ENCODE measurements around the gene RAB5IF. TPM values are rescaled to one million over a fixed set of nuclear protein-coding genes. Genes with fewer than 3 reads are reported as not detected.

The RAB5IF gene
- total RNA-seq, 1 experiment from 2014 or later = 112 TPM

DNA sequence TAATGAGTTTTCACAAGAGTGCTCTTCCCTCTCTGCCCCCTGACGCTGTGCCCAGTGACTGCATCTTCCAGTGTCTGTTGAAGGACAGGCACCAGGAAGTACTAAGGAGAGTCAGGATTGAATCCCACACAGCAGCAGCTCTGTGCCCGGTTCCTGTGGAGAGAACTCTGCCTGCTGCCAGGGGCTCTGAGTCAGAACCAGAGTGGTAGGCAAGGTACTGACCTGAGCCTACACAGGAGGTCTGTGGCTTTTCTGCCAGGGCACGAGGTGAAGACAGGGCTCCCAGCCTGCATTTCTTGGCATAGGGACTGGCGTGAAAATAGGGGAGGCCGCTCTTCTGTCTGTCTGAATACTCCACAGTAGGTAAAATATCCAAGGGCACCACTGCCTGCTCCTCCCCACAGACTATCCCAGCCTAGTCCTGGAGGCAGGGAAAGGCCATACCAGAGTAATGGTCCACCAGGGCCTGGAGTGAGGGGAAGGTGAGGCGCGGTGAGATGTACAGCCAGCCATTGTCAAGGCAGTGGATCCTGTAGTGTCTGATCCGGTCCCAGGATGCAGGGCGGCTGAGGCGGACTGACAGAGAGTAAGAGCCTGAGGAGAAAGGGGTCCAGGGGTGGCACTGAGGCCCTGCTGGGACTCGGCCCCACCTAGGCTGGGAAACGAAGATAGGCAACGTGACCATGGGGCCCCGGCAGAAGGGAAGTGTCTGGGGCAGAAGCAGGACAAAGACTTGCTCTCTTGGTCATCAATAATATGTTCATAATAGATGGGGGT lies 9.4 kb downstream of the RAB5IF start:
- no peak overlapping the region for H3K4me3 Mint-ChIP-seq (ENCODE audit: unreplicated experiment)
- POLR2A ChIA-PET = interaction anchor here (1.2 to 1.6 kb wide), 2 partner anchors 9 to 36 kb away, joined by 4 to 13 read pairs; partner anchors contain the start of gene RAB5IF
- TF ChIP-seq, protein P1, sequence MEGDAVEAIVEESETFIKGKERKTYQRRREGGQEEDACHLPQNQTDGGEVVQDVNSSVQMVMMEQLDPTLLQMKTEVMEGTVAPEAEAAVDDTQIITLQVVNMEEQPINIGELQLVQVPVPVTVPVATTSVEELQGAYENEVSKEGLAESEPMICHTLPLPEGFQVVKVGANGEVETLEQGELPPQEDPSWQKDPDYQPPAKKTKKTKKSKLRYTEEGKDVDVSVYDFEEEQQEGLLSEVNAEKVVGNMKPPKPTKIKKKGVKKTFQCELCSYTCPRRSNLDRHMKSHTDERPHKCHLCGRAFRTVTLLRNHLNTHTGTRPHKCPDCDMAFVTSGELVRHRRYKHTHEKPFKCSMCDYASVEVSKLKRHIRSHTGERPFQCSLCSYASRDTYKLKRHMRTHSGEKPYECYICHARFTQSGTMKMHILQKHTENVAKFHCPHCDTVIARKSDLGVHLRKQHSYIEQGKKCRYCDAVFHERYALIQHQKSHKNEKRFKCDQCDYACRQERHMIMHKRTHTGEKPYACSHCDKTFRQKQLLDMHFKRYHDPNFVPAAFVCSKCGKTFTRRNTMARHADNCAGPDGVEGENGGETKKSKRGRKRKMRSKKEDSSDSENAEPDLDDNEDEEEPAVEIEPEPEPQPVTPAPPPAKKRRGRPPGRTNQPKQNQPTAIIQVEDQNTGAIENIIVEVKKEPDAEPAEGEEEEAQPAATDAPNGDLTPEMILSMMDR (IDR thresholded peaks at IDR 0.05; ENCODE audit: unreplicated experiment) = no peak
- BruUV-seq (replicated peaks) = no TSS peak
- intact Hi-C loops (cut with micrococcal nuclease) = no loop called here
- H3K27me3 Mint-ChIP-seq (ENCODE audit: insufficient read depth, unreplicated experiment) = no peaks in the 10 kb centered on the region
- no peaks in the 10 kb centered on the region for H3K9me3 Mint-ChIP-seq (ENCODE audit: unreplicated experiment)
- CTCF ChIA-PET = interaction anchor here (0.6 to 1.6 kb wide), 4 partner anchors 10 to 399 kb away, joined by 3 to 5 read pairs (median 4); partner anchors contain the start of gene RAB5IF
- H3K36me3 Mint-ChIP-seq (ENCODE audit: insufficient read depth, unreplicated experiment) = peaks cover 39% of the 10 kb centered on the region
- no peak for DNase-seq (ENCODE audit: unreplicated experiment)
- peaks cover 5% of the 10 kb centered on the region for H3K4me1 Mint-ChIP-seq (ENCODE audit: insufficient read depth, unreplicated experiment)
- H3K27ac Mint-ChIP-seq (ENCODE audit: low read depth, unreplicated experiment) = no peak overlapping the region

DNA sequence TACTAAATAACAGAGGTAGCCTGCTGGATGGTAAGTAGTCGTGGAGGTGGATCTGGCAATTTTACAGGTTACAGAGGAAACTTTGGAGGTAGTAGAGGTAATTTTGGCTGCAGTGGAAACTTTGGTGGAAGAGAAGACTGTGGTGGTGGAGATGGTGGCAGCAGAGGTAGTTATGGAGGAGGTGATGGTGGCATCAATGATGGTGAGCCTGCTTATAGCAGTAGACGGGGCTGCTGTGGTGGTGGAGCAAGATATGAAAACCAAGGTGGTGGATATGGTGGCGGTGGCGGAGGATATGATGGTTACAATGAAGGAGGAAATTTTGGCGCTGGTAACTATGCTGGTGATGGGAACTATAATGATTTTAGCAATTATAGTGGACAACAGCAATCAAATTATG lies 15.3 kb downstream of the RAB5IF start:
- Mint-ChIP-seq H3K9me3 (ENCODE audit: unreplicated experiment) (no peaks in the 10 kb centered on the region), H3K4me3 (ENCODE audit: unreplicated experiment) (no peak overlapping the region), H3K4me1 (ENCODE audit: insufficient read depth, unreplicated experiment) (peaks cover 6% of the 10 kb centered on the region), H3K36me3 (ENCODE audit: insufficient read depth, unreplicated experiment) (no peaks in the 10 kb centered on the region), H3K27ac (ENCODE audit: low read depth, unreplicated experiment) (no peak overlapping the region), H3K27me3 (ENCODE audit: insufficient read depth, unreplicated experiment) (no peaks in the 10 kb centered on the region)
- intact Hi-C loops (cut with micrococcal nuclease) = no loop called here
- ChIA-PET POLR2A (no interaction called here), CTCF (no interaction called here)
- DNase-seq (ENCODE audit: unreplicated experiment) = no peak
- TF ChIP-seq, protein P1 (IDR thresholded peaks at IDR 0.05; ENCODE audit: unreplicated experiment) = no peak
- no TSS peak for BruUV-seq (replicated peaks)

DNA sequence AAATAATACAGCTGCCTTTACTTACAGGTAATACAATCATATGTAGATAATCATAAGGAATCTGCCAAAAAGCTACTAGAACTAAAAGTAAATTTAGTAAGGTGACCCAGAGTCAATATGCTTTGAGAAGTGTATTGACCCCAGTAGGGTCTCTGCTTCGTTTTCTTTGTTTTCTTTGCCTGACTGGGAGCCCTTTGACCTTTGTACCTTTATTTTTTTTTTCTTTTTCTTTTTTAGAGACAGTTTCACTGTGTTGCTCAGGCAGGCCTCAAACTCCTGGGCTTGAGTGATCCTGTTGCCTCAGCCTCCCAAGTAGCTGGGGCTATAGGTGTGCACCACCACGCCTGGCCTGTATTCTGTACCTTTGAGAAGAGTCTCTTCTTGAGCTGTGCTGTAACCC lies 17.9 kb downstream of the RAB5IF start:
- no peak overlapping the region for H3K4me3 Mint-ChIP-seq (ENCODE audit: unreplicated experiment)
- TF ChIP-seq, protein P1 (IDR thresholded peaks at IDR 0.05; ENCODE audit: unreplicated experiment) = no peak

DNA sequence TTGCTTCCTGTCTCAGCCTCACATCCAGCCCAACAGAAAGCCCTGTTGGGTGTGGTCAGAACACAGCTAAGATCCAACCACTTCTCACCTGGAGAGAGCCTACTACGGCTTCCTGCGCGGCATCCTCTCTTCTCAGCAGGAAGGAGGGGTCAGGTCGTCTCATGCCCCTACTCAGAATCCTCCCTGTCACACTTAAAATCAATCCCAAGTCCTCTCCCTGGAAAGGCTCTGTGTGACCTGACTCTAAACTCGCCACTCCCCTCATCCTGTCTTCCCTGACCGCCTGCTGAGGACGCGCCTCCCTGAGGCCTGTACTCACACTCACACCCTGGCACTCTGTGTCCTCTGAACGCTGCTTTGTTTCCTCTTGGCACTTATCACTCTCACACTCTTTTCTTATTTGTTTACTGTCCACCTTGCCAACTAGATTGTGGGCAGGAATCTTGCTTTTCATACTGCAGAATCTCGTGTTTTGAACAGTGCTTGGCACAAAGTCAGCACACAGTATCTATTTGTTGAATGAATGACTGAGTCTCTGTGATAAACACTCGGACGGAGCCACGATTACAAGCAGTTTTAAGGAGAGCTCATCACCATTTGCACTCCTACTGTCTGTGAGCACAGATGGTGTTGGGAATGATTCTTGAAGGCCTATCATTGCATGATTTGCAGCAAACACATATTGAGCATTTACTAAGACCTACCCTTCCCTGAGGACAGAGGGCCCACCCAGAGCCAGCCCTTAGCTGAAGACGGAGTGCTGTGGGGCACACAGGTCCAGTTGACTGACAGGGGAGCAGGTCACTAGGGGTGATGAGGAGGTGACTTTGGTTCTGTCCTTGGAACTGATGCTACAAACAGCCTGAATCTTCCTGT lies 18.7 kb downstream of the RAB5IF start:
- ChIA-PET POLR2A (interaction anchor here (0.9 to 1.6 kb wide), 2 partner anchors 18 to 20 kb away, joined by 3 to 6 read pairs; partner anchors contain the start of gene RAB5IF), CTCF (interaction anchor here (0.8 to 1.5 kb wide), 4 partner anchors 11 to 56 kb away, joined by 4 to 8 read pairs (median 5); no protein-coding TSS in a partner anchor)
- Mint-ChIP-seq H3K4me1 (ENCODE audit: insufficient read depth, unreplicated experiment) (peaks cover 6% of the 10 kb centered on the region), H3K36me3 (ENCODE audit: insufficient read depth, unreplicated experiment) (no peaks in the 10 kb centered on the region), H3K27me3 (ENCODE audit: insufficient read depth, unreplicated experiment) (no peaks in the 10 kb centered on the region), H3K27ac (ENCODE audit: low read depth, unreplicated experiment) (peak overlapping the region; percentile 11), H3K4me3 (ENCODE audit: unreplicated experiment) (no peak overlapping the region), H3K9me3 (ENCODE audit: unreplicated experiment) (no peaks in the 10 kb centered on the region)
- TF ChIP-seq, protein P1 (IDR thresholded peaks at IDR 0.05; ENCODE audit: unreplicated experiment) = no peak
- intact Hi-C loops (cut with micrococcal nuclease) = no loop called here
- DNase-seq (ENCODE audit: unreplicated experiment) = no peak
- BruUV-seq (replicated peaks) = no TSS peak

More for the DNA sequence above, 17.9 kb downstream of the RAB5IF start:
- Mint-ChIP-seq H3K36me3 (ENCODE audit: insufficient read depth, unreplicated experiment) (no peaks in the 10 kb centered on the region), H3K27me3 (ENCODE audit: insufficient read depth, unreplicated experiment) (no peaks in the 10 kb centered on the region), H3K9me3 (ENCODE audit: unreplicated experiment) (no peaks in the 10 kb centered on the region), H3K4me1 (ENCODE audit: insufficient read depth, unreplicated experiment) (peaks cover 6% of the 10 kb centered on the region), H3K27ac (ENCODE audit: low read depth, unreplicated experiment) (no peak overlapping the region)
- DNase-seq (ENCODE audit: unreplicated experiment) = no peak
- intact Hi-C loops (cut with micrococcal nuclease) = no loop called here
- ChIA-PET POLR2A (interaction anchor here (0.9 to 1.1 kb wide), 2 partner anchors 18 to 20 kb away, joined by 3 to 5 read pairs; partner anchors contain the start of gene RAB5IF), CTCF (interaction anchor here (0.5 to 1.0 kb wide), 4 partner anchors 10 to 554 kb away, joined by 3 to 6 read pairs (median 4); a partner anchor contains a TSS)
- no TSS peak for BruUV-seq (replicated peaks)

Data from MCF 10A (cell line).